SKM-1 treated with dmso at 0.1 percent for 144 hours (cell line): ENCODE measurements around the gene PTPRT.

ENCODE experiments used
- DNase-seq: peaks from one replicate; lab custom pipeline; 2025; ENCODE audit not compliant: unreplicated experiment; lab: John Stamatoyannopoulos, UW

Gene PTPRT

GRCh38 chr20:42740226-42740870 is 449.4 kb downstream of the PTPRT start:
- no peak for DNase-seq

GRCh38 chr20:42739683-42740082 is 450.0 kb downstream of the PTPRT start:
- no peak for DNase-seq

- no peak for DNase-seq
Observed at GRCh38 chr20:42735539-42735938, 454.2 kb downstream of the PTPRT start.

GRCh38 chr20:42734660-42735368 is 454.9 kb downstream of the PTPRT start:
- DNase-seq, result no peak

GRCh38 chr20:42721923-42722322 is 467.8 kb downstream of the PTPRT start:
- no peak for DNase-seq

- DNase-seq, result no peak
Observed at GRCh38 chr20:42714298-42715141, 475.2 kb downstream of the PTPRT start.

- DNase-seq, result no peak
Observed at GRCh38 chr20:42708266-42708665, 481.4 kb downstream of the PTPRT start.

- no peak for DNase-seq
Observed at GRCh38 chr20:42706759-42707158, 482.9 kb downstream of the PTPRT start.

GRCh38 chr20:42705550-42705949 is 484.2 kb downstream of the PTPRT start:
- DNase-seq, result no peak

- no peak for DNase-seq
Observed at GRCh38 chr20:42703744-42704143, 486.0 kb downstream of the PTPRT start.

- no peak for DNase-seq
Observed at GRCh38 chr20:42701948-42702347, 487.8 kb downstream of the PTPRT start.

- no peak for DNase-seq
Observed at GRCh38 chr20:42700372-42700771, 489.3 kb downstream of the PTPRT start.

GRCh38 chr20:42697962-42698361 is 491.7 kb downstream of the PTPRT start:
- no peak for DNase-seq

- DNase-seq, result no peak
Observed at GRCh38 chr20:42690842-42691437, 498.8 kb downstream of the PTPRT start.

GRCh38 chr20:42688576-42688975 is 501.1 kb downstream of the PTPRT start:
- DNase-seq, result no peak

GRCh38 chr20:42686057-42686456 is 503.6 kb downstream of the PTPRT start:
- no peak for DNase-seq

GRCh38 chr20:42678895-42679294 is 510.8 kb downstream of the PTPRT start:
- no peak for DNase-seq

- DNase-seq, result no peak
Observed at GRCh38 chr20:42656130-42656529, 533.6 kb downstream of the PTPRT start.

GRCh38 chr20:42652266-42652665 is 537.4 kb downstream of the PTPRT start:
- DNase-seq, result no peak

GRCh38 chr20:42650191-42650746 is 539.4 kb downstream of the PTPRT start:
- DNase-seq, result no peak

- DNase-seq, result no peak
Observed at GRCh38 chr20:42649748-42650147, 540.0 kb downstream of the PTPRT start.
